Measurements from ENCODE around the gene BAHCC1. TPM values are rescaled to one million over a fixed set of nuclear protein-coding genes. Genes with fewer than 3 reads are reported as not detected.
A peak's percentile ranks its signal among the peaks of the same experiment; 100 is the strongest.

The BAHCC1 gene
- total and polyA plus RNA-seq, 9 of the 15 experiments (the other 6 are each of a cell fraction or from before 2014, with no cell fraction given) = 0.14 to 26.9 (median 5.0) TPM

DNA sequence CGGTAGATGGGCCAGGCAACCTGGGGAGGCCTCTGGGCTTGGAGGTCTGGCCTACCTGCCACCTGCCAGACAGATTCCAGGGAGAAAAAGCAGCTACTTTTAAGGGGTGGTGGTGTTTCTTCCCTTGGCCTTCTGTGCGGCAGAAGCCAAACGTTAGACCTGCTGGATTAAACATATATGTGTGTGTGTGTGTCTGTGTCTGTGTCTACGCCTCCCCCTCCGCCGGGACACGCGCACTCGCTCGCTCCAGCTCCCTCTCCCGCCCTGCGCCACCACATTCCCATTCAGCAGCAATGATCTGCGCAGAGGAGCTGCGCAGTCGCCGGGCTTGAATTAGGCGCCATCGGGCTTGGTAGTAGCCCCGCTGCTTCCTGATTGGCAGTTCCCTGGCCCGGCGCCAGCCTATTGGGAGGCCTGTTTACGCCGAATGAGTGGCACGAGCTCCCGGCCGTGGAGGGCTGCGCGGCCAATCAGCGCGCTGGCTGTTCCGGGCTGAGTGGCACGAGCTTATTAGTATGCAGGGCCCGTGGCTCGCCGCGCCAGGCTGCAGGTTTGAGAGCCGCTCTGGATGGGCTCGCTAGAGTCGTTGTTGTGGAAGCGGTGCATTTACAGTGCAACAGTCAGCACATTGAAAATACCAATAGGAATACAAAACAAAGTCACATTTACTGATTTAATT lies at the start of gene BAHCC1 (continued):
- TF ChIP-seq, protein P1, sequence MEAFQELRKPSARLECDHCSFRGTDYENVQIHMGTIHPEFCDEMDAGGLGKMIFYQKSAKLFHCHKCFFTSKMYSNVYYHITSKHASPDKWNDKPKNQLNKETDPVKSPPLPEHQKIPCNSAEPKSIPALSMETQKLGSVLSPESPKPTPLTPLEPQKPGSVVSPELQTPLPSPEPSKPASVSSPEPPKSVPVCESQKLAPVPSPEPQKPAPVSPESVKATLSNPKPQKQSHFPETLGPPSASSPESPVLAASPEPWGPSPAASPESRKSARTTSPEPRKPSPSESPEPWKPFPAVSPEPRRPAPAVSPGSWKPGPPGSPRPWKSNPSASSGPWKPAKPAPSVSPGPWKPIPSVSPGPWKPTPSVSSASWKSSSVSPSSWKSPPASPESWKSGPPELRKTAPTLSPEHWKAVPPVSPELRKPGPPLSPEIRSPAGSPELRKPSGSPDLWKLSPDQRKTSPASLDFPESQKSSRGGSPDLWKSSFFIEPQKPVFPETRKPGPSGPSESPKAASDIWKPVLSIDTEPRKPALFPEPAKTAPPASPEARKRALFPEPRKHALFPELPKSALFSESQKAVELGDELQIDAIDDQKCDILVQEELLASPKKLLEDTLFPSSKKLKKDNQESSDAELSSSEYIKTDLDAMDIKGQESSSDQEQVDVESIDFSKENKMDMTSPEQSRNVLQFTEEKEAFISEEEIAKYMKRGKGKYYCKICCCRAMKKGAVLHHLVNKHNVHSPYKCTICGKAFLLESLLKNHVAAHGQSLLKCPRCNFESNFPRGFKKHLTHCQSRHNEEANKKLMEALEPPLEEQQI (IDR thresholded peaks at IDR 0.05) = no peak
- TF ChIP-seq ZNF311 (CRISPR knock-in tag; IDR thresholded peaks at IDR 0.05) (no peak), ZFX (CRISPR knock-in tag; IDR thresholded peaks at IDR 0.05) (peak; percentile 77), NCOA4 (IDR thresholded peaks at IDR 0.05; ENCODE audit: partially characterized antibody) (no peak), TARDBP (IDR thresholded peaks at IDR 0.05) (no peak), ZNF324 (CRISPR knock-in tag; IDR thresholded peaks at IDR 0.05) (no peak)
- TF ChIP-seq, protein P2, sequence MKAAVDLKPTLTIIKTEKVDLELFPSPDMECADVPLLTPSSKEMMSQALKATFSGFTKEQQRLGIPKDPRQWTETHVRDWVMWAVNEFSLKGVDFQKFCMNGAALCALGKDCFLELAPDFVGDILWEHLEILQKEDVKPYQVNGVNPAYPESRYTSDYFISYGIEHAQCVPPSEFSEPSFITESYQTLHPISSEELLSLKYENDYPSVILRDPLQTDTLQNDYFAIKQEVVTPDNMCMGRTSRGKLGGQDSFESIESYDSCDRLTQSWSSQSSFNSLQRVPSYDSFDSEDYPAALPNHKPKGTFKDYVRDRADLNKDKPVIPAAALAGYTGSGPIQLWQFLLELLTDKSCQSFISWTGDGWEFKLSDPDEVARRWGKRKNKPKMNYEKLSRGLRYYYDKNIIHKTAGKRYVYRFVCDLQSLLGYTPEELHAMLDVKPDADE (conservative IDR thresholded peaks at IDR 0.05; ENCODE audit: control insufficient read depth, low read depth, low read length) = no peak
